ENCODE measurements around the gene ABCC10. TPM values are rescaled to one million over a fixed set of nuclear protein-coding genes. Genes with fewer than 3 reads are reported as not detected.

ABCC10 gene
- polyA plus RNA-seq, 3 donors = 7.6 to 32.8 (median 10.2) TPM

DNA sequence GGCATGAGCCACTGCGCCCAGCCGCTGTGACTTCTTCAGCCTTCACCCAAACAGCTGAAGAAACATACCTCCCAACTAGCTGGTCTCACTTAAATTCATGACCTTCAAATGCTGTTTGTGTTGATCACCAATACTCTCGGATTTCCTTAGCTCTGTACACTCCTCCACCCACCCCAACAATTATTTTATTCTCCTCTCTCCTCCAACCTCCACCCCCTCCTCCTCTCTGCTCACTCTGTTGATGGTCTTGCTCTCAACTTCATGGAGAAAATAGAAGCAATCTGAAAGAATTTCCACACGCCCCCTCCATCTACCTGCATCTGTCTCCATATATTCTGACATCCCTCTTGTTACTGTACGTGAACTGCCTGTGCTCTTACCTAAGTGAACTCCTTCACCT lies 34.6 kb downstream of the ABCC10 start:
- no peaks in the 10 kb centered on the region for H3K4me1 Mint-ChIP-seq
- Histone ChIP-seq H3K9ac (ENCODE audit: insufficient read depth, low read length, poor library complexity, severe bottlenecking) (no peak overlapping the region), H4K20me1 (ENCODE audit: insufficient read depth, low read length) (no peaks in the 10 kb centered on the region), H3K9me3 (replicated peaks in 1 of 2; ENCODE audit: control insufficient read depth in 1 of 2, insufficient read depth in 1 of 2, low read length in 2 of 2) (no peaks in the 10 kb centered on the region), H3K4me2 (replicated peaks; ENCODE audit: extremely low read depth, low read length, poor library complexity, severe bottlenecking) (no peak overlapping the region), H3K36me3 (replicated peaks in 1 of 2; ENCODE audit: control insufficient read depth in 1 of 2, insufficient read depth in 2 of 2, low read length in 2 of 2) (no peaks in the 10 kb centered on the region), H3K27me3 (ENCODE audit: control insufficient read depth in 2 of 2, insufficient read depth in 2 of 2, low read length in 2 of 2) (peaks cover 4 to 20% of the 10 kb centered on the region in 2 donors), H3K27ac (ENCODE audit: low read depth in 1 of 2, low read length in 2 of 2) (no peak overlapping the region), H3K79me2 (ENCODE audit: insufficient read depth, low read length) (no peaks in the 10 kb centered on the region), H3K4me1 (ENCODE audit: control insufficient read depth in 1 of 2, insufficient read depth in 2 of 2, low read length in 2 of 2) (no peaks in the 10 kb centered on the region), H2AFZ (ENCODE audit: insufficient read depth, low read depth, low read length, poor library complexity, severe bottlenecking) (no peak overlapping the region), H3K4me3 (replicated peaks in 1 of 3; ENCODE audit: low read depth in 2 of 3, low read length in 3 of 3) (no peak overlapping the region)
- TF ChIP-seq, protein P1, sequence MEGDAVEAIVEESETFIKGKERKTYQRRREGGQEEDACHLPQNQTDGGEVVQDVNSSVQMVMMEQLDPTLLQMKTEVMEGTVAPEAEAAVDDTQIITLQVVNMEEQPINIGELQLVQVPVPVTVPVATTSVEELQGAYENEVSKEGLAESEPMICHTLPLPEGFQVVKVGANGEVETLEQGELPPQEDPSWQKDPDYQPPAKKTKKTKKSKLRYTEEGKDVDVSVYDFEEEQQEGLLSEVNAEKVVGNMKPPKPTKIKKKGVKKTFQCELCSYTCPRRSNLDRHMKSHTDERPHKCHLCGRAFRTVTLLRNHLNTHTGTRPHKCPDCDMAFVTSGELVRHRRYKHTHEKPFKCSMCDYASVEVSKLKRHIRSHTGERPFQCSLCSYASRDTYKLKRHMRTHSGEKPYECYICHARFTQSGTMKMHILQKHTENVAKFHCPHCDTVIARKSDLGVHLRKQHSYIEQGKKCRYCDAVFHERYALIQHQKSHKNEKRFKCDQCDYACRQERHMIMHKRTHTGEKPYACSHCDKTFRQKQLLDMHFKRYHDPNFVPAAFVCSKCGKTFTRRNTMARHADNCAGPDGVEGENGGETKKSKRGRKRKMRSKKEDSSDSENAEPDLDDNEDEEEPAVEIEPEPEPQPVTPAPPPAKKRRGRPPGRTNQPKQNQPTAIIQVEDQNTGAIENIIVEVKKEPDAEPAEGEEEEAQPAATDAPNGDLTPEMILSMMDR (IDR thresholded peaks at IDR 0.05) = no peak
- H3K36me3 Mint-ChIP-seq = peaks cover 0 to 1% of the 10 kb centered on the region in 2 donors
- peaks cover 38 to 53% (median 39%) of the 10 kb centered on the region in 3 donors for H3K27me3 Mint-ChIP-seq (ENCODE audit: low read depth in 3 of 3)
- intact Hi-C loops (cut with micrococcal nuclease) = no loop called here
- no peak for DNase-seq
- H3K27ac Mint-ChIP-seq = no peak overlapping the region
- 95% methylated on average over 4 of the region's 5 CpGs for WGBS (ENCODE audit: insufficient coverage)
- H3K4me3 Mint-ChIP-seq = peak overlapping the region in 1 of 2 donors; percentile 0
- H3K9me3 Mint-ChIP-seq = peaks cover 0 to 9% (median 2%) of the 10 kb centered on the region in 7 donors

DNA sequence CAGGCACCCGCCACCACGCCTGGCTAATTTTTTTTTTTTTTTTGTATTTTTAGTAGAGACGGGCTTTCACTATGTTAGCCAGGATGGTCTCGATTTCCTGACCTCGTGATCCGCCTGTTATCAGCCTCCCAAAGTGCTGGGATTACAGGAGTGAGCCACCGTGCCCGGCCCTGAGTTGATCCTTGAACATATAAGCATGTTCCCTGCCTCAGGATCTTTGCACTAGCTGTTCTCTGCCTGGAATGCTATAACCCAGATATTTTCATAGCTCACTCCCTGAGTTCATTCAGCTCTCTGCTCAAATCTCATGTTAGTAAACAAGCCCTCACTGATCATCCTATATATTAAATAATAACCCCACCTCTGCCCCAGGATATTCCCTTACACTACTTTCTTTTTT lies 37.0 kb downstream of the ABCC10 start:
- H3K9me3 Mint-ChIP-seq = peaks cover 0 to 2% (median 0%) of the 10 kb centered on the region in 7 donors
- Histone ChIP-seq H3K9ac (ENCODE audit: insufficient read depth, low read length, poor library complexity, severe bottlenecking) (no peak overlapping the region), H3K9me3 (replicated peaks in 1 of 2; ENCODE audit: control insufficient read depth in 1 of 2, insufficient read depth in 1 of 2, low read length in 2 of 2) (no peaks in the 10 kb centered on the region), H3K4me2 (replicated peaks; ENCODE audit: extremely low read depth, low read length, poor library complexity, severe bottlenecking) (no peak overlapping the region), H3K79me2 (ENCODE audit: insufficient read depth, low read length) (no peaks in the 10 kb centered on the region), H3K27me3 (ENCODE audit: control insufficient read depth in 2 of 2, insufficient read depth in 2 of 2, low read length in 2 of 2) (peaks cover 0 to 10% of the 10 kb centered on the region in 2 donors), H4K20me1 (ENCODE audit: insufficient read depth, low read length) (no peaks in the 10 kb centered on the region), H3K36me3 (replicated peaks in 1 of 2; ENCODE audit: control insufficient read depth in 1 of 2, insufficient read depth in 2 of 2, low read length in 2 of 2) (no peaks in the 10 kb centered on the region), H3K4me3 (replicated peaks in 1 of 3; ENCODE audit: low read depth in 2 of 3, low read length in 3 of 3) (no peak overlapping the region), H2AFZ (ENCODE audit: insufficient read depth, low read depth, low read length, poor library complexity, severe bottlenecking) (no peak overlapping the region), H3K4me1 (ENCODE audit: control insufficient read depth in 1 of 2, insufficient read depth in 2 of 2, low read length in 2 of 2) (no peaks in the 10 kb centered on the region), H3K27ac (ENCODE audit: low read depth in 1 of 2, low read length in 2 of 2) (no peak overlapping the region)
- no peak overlapping the region for H3K4me3 Mint-ChIP-seq
- WGBS (ENCODE audit: insufficient coverage) = 96% methylated on average over 5 of the region's 8 CpGs
- no peaks in the 10 kb centered on the region for H3K4me1 Mint-ChIP-seq
- peaks cover 29 to 44% (median 31%) of the 10 kb centered on the region in 3 donors for H3K27me3 Mint-ChIP-seq (ENCODE audit: low read depth in 3 of 3)
- H3K36me3 Mint-ChIP-seq = no peaks in the 10 kb centered on the region
- no peak for DNase-seq
- TF ChIP-seq, protein P1 (IDR thresholded peaks at IDR 0.05) = no peak
- intact Hi-C loops (cut with micrococcal nuclease) = no loop called here
- H3K27ac Mint-ChIP-seq = no peak overlapping the region
